SIG-M5 treated with dmso at 0.1 percent for 504 hours (cell line): ENCODE data around the gene C22orf42.
"Not testable (repeated sequence)": the region's sequence is repeated elsewhere in the genome, so short reads cannot be mapped to it uniquely, and the experiment has no call there.

Source experiments
- DNase-seq: peaks from one replicate; lab custom pipeline; 2025; ENCODE audit not compliant: unreplicated experiment; lab: John Stamatoyannopoulos, UW

C22orf42 gene, protein sequence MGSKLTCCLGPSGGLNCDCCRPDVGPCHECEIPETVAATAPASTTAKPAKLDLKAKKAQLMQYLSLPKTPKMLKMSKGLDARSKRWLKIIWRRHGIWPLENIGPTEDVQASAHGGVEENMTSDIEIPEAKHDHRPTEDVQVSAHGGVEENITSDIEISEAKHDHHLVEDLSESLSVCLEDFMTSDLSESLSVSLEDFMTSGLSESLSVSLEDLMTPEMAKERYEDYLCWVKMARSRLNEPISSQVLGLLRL

DNA sequence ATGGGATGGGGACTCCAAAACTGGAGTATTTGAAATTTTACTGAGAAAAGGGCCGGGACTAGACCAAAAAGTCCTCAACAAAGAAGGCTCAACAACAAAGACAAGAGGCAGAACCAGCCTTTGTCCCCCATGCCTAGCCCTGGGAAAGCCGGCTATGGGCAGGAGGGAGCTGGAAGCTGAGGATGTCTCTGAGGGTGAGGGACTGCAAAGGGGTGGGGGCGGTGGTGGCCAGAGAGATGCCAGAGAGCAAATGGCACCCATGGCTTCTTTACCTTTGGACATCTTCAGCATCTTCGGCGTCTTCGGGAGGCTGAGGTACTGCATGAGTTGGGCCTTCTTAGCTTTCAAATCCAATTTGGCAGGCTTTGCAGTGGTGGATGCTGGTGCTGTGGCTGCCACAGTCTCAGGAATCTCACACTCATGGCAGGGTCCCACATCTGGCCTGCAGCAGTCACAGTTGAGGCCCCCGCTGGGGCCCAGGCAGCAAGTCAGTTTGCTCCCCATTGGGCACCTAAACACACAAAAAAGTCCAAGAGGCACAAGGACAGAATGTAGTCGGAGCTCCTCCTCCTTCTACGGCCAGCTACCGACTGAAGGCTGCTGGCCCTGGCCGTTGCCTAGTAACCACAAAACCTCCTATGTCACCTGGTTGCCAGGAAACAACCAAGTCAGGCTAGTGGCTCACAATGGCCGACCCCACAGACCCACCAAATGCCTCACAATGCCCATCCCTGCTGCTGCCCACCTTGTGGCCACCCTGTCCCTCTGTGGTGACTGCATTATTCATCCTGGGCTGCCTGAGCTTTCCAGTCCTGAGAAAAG lies at the start of gene C22orf42:
C22orf42 (minus strand) TSS at position 592 of the 822 bp plus-strand sequence; CDS start at position 504, 88 bp downstream.
- no peak for DNase-seq

DNA sequence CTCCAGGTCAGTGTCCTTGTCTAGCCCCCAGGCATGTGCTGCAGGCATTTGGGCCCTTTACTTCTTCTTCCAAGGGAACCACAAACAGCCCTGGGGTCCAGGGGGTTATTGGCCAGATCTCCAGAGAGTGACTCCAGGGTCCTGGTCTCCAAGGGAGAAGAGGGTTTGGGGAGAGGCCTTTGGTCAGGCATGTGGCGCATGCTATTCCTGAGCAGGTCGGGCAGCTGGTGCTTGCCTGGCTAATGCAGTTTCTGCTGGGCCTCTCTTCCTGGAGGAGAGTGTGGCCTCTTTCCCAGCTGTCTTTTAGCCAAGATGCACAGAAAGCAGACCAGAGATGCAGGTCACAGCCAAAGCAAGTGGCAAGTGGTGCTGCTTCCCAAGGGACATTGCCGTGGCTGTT lies 49.6 kb upstream of the C22orf42 start:
- DNase-seq, result no peak

DNA sequence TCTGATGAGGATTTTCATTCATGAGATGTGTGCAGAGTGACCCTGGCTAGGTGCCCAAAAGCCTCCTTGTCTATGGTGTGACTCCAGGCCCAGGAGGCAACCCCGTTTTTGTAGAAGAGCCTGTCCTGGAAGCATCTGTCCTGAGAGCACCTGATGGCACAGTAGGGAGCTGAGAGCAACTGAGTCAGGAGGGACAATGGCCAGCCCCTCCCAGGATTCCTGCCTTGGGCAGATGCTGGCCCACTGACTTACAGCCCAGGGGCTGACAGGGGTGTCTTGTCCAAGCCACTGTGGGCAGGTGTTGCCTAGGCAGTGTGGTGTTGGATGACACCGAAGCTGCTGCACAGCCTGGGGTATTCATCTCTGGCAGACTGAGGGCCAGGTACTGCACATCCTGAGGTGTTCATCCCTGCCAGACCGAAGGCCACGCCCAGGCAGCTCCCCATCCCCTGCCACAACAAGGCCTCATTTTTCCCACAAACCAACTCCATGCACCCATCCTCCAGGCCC lies 48.9 kb upstream of the C22orf42 start:
- DNase-seq, result no peak

DNA sequence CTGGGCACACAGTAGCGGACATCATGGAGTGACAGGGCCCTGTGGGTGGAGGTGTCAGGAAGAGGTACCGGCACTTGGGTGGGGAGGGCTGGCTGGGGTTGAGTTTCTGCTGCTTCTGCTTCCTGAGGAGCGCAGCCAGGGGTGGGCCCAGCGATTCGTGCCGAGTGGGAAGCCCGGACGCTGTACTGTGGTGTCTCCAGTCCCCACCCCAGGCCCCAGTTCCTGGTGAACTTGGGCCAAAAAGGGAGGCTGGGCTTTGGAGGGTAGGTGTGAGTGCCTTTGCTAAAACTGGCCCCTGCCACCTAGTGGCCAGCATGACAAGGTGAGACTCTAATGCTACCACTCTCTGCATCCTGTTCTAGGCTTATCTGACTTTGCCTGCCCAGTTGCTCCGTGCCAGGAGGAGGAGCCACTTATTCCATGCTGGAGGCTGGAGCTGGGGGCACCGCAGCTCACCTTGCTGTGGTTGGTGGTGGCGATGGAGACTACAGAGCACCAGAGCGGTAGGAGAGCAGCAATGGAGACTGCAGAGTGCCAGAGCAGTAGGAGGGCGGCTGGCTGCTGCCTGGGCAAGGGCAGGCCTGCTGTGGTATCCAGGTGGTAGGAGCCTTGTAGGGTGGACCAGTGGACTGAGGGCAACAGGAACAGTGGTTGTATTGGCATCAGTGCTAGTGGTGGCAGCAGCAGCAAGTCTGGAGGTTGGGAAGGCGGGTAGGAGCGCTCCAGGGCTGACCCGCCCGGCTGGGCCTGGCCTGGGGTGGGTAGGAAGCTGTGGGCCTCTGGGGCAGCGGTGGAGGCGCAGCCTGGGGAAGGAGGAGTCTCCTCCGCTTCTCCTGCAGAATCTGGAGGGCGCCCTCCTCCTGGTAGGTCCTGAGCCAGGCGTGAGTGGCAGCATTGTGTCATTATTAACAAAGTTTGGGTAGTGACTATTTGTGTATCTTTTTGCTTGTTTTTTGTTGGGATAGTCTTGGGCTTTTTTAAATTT lies 48.0 kb upstream of the C22orf42 start:
- DNase-seq, result peak; percentile 46

DNA sequence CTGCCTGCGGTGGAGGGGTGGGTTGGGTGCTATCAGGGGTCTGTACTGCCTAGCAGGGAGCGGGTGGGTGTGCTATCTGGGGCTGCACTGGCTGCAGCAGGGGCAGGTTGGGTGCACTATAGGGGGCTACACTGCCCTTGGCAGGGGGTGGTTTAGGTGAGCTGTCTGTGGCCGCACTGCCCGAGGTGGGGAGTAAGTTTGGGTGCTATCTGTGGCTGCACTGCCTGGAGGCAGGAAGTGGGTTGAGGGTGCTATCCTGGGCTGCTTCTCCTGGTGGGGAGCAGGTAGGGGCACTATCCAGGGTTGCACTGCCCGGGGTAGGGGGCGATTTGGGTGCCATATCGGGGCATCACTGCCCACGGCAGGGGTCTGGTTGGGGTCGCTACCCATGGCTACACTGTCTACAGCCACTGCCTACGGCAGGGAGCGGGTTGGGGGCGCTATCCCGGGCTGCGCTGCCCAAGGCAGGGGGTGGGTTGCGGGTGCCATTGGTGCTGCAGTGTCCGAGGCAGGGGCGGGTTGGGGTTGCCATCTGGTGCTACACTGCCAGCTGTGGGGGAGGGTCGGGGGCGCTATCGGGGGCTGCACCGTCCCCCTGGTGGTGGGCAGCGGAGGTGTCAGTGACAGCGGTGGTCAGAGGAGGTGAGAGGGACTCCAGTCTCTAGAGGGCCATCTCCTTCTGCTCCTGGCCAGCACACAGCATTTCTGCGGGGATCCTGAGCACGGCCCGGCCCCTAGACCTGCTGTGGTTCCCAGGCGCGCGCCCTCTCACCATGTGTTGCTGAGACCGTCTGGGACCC lies 47.1 kb upstream of the C22orf42 start:
- DNase-seq, result no peak

DNA sequence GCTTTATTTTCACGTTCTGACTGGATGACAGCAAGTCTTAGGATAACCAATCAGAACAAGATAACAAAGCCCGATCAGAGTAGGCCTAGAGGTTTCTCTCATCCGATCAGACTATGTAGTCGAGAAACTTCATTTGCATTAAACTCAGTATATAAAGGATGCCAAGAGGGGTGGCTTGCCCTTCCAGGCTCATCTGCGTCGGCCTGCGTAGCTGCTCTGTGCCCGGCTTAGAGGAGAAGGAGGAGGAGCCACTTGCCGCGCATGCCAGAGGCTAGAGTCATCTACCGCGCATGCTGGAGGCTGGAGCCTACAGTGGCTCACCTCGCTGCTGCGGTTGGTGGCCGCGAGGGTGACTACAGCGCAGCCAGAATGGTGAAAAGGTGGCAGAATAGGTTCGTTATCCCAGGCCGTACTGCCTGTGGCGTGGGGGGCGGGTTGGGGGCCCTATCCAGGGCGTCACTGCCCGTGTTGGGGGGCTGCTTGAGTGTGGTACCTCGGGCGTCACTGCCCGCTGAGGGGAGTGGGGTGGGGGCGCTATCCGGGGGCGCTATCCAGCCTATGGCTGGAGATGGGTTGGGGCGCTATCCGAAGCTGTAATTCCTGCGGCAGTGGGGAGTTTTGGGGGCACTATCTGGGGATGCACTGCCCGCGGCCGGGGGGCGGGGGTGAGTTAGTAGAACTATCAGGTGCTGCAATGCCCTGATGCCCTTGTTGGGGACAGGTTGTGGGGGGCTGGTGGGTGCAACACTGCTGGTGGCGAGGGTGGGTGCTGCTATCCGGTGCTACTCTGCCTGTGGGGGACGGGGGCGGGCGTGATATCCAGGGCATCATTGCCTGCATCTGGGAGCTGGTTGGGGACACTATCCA lies 46.0 kb upstream of the C22orf42 start, which contains the start of gene RFPL2:
RFPL2 (minus strand) TSS at position 218 of the 867 bp plus-strand sequence. CDS start 2,622 bp downstream, outside the sequence.
- no peak for DNase-seq

DNA sequence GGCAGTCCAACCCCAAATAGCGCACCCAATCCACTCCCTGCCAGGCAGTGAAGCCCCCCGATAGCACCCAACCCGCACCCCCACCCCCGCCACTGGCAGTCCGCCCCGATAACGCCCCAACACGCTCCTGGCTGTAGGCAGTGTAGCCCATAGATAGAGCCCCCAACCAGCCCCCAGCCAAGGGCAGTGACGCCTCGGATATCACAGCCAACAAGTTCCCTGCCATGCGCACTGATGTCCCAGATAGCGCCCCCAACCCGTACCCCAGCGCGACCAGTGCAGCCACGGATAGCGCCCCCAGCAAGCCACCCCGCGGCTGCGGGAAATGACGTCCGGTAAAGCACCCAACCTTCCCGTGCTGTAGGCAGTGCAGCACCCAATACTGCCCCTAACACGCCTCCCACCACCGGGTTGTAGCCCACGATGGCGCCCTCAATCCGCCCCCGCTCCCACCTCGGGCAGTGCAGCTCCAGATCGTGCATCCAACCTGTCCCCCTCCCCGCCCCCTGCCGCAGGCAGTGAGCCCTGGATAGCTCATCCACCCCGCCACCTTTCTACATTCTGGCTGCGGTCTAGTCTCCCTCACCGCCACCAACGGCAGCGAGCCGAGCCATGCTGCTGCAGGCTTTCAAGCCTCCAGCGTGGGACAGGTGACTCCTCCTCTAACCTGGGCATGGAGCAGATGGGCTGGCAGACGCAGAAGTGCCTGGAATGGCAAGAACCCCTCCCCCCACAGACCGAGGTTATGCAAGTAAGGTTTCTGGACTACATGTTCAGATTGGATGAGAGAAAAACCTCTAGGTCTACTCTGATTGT lies 45.1 kb upstream of the C22orf42 start:
- DNase-seq, result no peak

DNA sequence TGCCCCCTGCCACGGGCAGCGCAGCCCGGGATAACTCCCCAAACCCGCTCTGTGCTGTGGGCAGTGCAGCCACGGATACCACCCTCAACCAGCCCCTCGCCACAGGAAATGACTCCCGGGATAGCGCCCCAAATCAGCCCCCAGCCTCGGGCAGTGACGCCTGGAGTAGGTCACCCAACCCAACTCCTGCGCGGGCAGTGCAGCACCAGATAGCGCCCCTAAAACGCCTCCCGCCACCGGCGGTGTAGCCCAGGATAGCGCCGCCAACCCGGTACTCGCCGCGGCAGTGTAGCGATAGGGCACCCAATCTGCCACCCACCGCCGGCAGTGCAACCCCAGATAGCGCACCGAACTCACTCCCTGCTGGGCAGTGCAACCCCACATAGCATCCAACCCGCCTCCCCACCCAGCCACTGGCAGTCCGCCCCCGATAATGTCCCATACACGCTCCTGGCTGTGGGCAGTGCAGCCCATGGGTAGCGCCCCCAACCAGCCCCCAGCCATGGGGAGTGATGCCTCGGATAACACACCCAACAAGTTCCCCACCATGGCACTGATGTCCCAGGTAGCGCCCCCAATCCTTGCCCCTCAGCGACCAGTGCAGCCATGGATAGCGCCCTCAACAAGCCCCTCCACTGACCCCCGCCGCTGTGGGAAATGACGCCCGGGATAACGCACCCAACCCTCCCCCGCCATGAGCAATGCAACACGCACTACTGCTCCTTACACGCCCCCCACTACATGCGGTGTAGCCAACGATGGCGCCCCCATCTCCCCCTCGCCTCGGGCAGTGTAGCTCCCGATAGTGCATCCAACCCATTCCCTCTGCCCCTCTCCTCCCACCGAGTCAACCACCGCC lies 44.3 kb upstream of the C22orf42 start:
- DNase-seq, result no peak

DNA sequence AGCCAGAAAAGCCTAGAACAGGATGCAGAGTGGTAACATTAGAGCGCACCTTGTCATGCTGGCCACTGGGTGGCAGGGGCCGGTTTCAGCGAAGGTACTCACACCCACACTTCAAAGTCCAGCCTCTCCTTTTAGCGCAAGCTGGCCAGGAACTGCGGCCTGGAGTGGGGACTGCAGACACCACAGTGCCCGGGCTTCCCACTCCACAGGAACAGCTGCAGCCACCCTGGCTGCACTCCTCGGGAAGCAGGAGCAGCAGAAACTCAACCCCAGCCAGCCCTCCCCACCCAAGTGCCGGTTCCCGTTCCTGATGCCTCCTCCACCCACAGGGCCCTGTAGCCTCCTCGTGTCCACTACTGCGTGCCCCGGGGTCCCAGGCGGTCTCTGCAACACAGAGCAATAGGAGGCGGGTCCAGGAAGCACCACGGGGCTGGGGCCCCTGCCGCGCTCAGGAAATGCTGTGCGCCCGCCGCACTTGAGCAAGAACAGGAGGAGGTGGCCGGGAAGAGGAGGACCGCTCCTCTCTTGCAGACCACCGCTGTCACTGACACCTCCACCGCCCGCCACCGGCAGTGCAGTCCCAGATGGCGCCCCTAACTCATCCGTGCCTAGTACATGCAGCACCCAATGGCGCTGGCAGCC lies 43.6 kb upstream of the C22orf42 start:
- DNase-seq, result peak; percentile 68

DNA sequence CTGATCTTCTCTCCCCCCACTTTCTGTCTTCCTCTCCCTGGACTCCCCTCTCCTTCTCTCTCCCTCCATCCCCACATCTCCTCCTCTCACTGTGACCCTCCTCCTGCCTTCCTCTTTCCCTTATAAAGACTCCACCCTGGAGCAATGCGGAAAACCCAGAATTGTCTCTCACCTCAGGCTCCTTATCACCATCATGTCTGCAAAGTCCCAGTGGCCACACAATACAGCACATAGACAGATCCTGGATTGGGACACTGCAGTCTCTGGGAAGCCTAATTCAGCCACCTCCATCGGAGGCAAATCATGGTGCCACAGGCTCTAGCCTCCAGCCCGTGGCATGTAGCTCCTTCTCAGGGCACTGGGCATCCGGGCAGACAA lies 43.0 kb upstream of the C22orf42 start:
- no peak for DNase-seq

DNA sequence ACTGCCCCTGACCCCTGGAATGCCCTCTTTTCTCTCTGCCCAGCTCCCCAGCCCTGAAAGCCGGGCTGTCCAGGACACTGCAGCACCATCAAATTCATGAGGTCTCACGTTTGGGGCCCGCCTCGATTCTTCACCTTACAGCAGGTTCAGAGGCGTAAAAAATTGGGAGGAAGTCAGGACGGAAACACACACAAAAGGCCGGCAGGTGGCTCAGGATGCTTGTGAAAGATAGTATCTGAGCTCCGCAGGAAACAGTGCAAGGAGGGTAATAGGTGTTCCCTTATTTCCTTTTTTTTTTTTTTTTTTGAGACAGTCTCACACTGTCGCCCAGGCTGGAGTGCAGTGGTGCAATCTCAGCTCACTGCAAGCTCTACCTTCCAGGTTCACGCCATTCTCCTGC lies 41.6 kb upstream of the C22orf42 start:
- no peak for DNase-seq

DNA sequence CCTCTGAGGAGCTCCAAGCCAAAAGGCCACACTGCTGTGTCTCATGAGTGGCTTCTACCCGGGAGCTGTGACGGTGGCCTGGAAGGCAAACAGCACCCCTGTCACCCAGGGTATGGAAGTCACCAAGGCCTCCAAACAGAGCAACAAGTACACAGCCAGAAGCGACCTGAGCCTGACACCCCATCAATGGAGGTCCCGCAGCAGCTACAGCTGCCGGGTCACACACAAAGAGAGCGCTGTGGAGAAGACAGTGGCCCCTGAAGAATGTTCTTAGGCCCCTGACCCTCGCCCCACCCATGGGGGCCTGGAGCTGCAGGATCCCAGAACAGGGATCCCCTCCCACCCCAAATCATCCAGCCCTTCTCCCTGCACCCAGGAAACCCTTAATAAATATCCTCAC lies 40.9 kb upstream of the C22orf42 start:
- no peak for DNase-seq

DNA sequence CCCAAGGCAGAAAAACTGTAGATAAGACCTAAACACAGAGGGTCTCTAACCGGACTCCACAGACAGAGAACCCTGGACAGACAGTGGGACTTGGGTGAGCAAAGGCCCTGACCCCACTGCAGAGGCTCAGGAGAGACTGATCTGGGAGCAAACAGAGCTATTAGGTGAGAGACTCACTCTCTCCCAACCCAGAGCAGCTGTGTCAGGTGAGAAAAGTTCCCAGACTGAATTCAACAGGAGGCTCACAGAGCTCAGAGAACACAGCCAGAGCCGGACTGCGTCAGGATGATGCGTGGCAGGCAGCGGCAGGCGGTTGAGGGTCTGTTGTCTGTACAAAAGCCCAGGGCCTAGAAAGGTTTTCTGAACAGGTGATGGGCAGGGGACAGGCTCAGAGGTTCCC lies 40.2 kb upstream of the C22orf42 start:
- no peak for DNase-seq

DNA sequence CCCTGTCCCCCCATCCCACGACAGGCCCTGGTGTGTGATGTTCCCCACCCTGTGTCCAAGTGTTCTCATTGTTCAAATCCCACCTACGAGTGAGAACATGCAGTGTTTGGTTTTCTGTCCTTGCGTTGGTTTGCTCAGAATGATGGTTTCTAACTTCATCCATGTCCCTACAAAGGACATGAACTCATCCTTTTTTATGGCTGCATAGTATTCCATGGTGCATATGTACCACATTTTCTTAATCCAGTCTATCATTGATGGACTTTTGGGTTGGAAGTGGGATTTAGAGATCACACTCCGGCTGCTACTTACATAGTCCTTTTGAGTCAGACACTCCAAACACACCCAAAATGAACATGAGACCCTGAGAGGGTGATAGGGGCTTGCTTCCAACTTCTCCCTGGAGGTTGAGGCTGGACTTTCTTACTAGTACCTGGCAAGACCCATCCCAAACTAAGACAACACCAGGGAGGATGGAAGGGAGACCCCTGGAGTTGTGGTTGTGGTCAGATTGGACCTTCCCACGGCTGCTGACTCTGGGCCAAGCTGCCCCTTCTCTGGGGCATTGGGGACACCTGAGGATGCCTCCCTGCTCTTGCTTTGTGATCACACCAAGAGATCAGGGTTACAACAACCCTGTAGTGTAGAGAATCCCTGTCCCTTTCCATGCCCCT lies 38.6 kb upstream of the C22orf42 start:
- DNase-seq, result not testable (repeated sequence)

DNA sequence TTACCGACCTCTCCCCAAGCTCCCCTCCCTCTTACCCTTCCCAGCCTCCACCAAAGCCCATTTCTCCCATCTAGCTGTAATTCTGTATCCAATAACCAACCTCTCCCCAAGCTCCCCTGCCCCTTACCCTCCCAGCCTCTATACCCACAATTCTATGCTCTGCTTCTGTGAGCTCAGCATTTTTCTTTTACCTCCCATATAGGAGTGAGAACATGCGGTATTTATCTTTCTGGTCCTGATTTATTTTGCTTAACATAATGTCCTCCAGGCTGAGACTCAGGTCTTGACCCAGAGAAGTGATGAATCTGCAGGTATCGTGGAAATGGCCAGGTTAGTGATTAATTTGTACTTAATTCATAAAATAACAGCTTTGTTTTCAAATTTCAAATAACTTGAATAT lies 36.8 kb upstream of the C22orf42 start:
- not testable (repeated sequence) for DNase-seq

DNA sequence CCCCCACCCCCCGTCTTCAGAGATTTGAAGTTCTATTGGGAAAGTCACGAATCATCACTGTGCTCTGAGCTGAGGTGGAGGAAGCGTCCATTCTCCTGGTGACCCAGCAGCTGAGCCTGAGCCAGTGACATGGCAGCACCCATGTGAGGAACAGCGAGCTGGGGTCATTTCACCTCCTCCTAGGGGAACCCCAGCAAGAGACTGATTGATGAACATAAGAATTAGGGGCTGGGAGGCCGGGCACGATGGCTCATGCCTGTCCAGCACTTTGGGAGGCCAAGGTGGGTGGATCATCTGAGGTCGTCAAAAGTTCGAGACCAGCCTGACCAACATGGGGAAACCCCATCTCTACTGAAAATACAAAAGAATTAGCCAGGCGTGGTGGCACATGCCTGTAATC lies 34.2 kb upstream of the C22orf42 start:
- not testable (repeated sequence) for DNase-seq
